ENCODE results near the gene MTMR11.

MTMR11 gene

GRCh38 chr1:149914545-149914944 lies 22.1 kb downstream of the MTMR11 start:
- no peaks in the 10 kb centered on the region for H3K9me3 ChIP-seq (ENCODE audit: low read length)
- H3K4me3 ChIP-seq (ENCODE audit: low read depth, low read length, poor library complexity, severe bottlenecking) = no peak overlapping the region
- H3K9ac ChIP-seq (ENCODE audit: low read length) = no peak overlapping the region
- no peaks in the 10 kb centered on the region for H3F3A ChIP-seq (ENCODE audit: insufficient read depth, low read length)
- no peaks in the 10 kb centered on the region for H3K4me1 ChIP-seq (ENCODE audit: insufficient read depth, low read length, severe bottlenecking)
- no peaks in the 10 kb centered on the region for H3K79me2 ChIP-seq (ENCODE audit: insufficient read depth, low read length)
- no peaks in the 10 kb centered on the region for H4K20me1 ChIP-seq (ENCODE audit: insufficient read depth, low read length)
- no peak overlapping the region for H2AFZ ChIP-seq (ENCODE audit: low read length)
- H3K27ac ChIP-seq (ENCODE audit: low read depth, low read length, poor library complexity, severe bottlenecking) = no peak overlapping the region
- peaks cover 13% of the 10 kb centered on the region; the same call in 1 of the 2 replicates for H3K27me3 ChIP-seq (ENCODE audit: insufficient read depth, low read length)
- no peak for TF ChIP-seq CTCF (IDR thresholded peaks at IDR 0.05; ENCODE audit: low read length)
- TF ChIP-seq EZH2 (IDR thresholded peaks at IDR 0.05; ENCODE audit: borderline replicate concordance, low read length) = no peak
- no peaks in the 10 kb centered on the region for H3K36me3 ChIP-seq (ENCODE audit: insufficient read depth, low read length)
- H3K4me2 ChIP-seq (ENCODE audit: low read length) = no peak overlapping the region
- no peaks in the 10 kb centered on the region for H3K9me2 ChIP-seq (ENCODE audit: low read depth, low read length)

GRCh38 chr1:149906570-149907075 lies 30.1 kb downstream of the MTMR11 start:
- Histone ChIP-seq H3K4me3 (ENCODE audit: low read depth, low read length, poor library complexity, severe bottlenecking) (no peak overlapping the region), H3K79me2 (ENCODE audit: insufficient read depth, low read length) (no peaks in the 10 kb centered on the region), H3K9ac (ENCODE audit: low read length) (no peak overlapping the region), H3K36me3 (ENCODE audit: insufficient read depth, low read length) (no peaks in the 10 kb centered on the region), H3K4me2 (ENCODE audit: low read length) (no peak overlapping the region), H3K9me2 (ENCODE audit: low read depth, low read length) (no peaks in the 10 kb centered on the region), H4K20me1 (ENCODE audit: insufficient read depth, low read length) (no peaks in the 10 kb centered on the region), H3K27me3 (ENCODE audit: insufficient read depth, low read length) (peaks cover 9% of the 10 kb centered on the region; the same call in 1 of the 2 replicates), H3K9me3 (ENCODE audit: low read length) (no peaks in the 10 kb centered on the region), H3F3A (ENCODE audit: insufficient read depth, low read length) (no peaks in the 10 kb centered on the region), H3K27ac (ENCODE audit: low read depth, low read length, poor library complexity, severe bottlenecking) (no peak overlapping the region), H3K4me1 (ENCODE audit: insufficient read depth, low read length, severe bottlenecking) (no peaks in the 10 kb centered on the region), H2AFZ (ENCODE audit: low read length) (no peak overlapping the region)
- TF ChIP-seq EZH2 (IDR thresholded peaks at IDR 0.05; ENCODE audit: borderline replicate concordance, low read length) (no peak), CTCF (IDR thresholded peaks at IDR 0.05; ENCODE audit: low read length) (no peak)

GRCh38 chr1:149903836-149904491 lies 32.7 kb downstream of the MTMR11 start:
- Histone ChIP-seq H3K27me3 (ENCODE audit: insufficient read depth, low read length) (no peaks in the 10 kb centered on the region), H3K4me2 (ENCODE audit: low read length) (no peak overlapping the region), H3K79me2 (ENCODE audit: insufficient read depth, low read length) (no peaks in the 10 kb centered on the region), H3K9me2 (ENCODE audit: low read depth, low read length) (no peaks in the 10 kb centered on the region), H3K27ac (ENCODE audit: low read depth, low read length, poor library complexity, severe bottlenecking) (no peak overlapping the region), H3K9me3 (ENCODE audit: low read length) (no peaks in the 10 kb centered on the region), H2AFZ (ENCODE audit: low read length) (no peak overlapping the region), H3K9ac (ENCODE audit: low read length) (no peak overlapping the region), H3K4me3 (ENCODE audit: low read depth, low read length, poor library complexity, severe bottlenecking) (no peak overlapping the region), H3K4me1 (ENCODE audit: insufficient read depth, low read length, severe bottlenecking) (peaks cover 12% of the 10 kb centered on the region), H4K20me1 (ENCODE audit: insufficient read depth, low read length) (no peaks in the 10 kb centered on the region), H3K36me3 (ENCODE audit: insufficient read depth, low read length) (no peaks in the 10 kb centered on the region), H3F3A (ENCODE audit: insufficient read depth, low read length) (no peaks in the 10 kb centered on the region)
- TF ChIP-seq EZH2 (IDR thresholded peaks at IDR 0.05; ENCODE audit: borderline replicate concordance, low read length) (no peak), CTCF (IDR thresholded peaks at IDR 0.05; ENCODE audit: low read length) (no peak)
